PC-9 (cell line): Measurements from ENCODE around the gene ZBTB9.

Source experiments
- CTCF ChIP-seq: fragments of 200-600 bp; sonication (generic); conservative IDR thresholded peaks from 2 replicates; pipeline ENCODE4 v1.6.1; 2017; ENCODE audit warnings: mixed run types, antibody characterized with exemption, mild to moderate bottlenecking, moderate library complexity
- EZH2 ChIP-seq: fragments of 200-600 bp; sonication (generic); IDR thresholded peaks from 2 replicates; pipeline ENCODE4 v1.8.0; 2017; ENCODE audit warnings: antibody characterized with exemption, low read depth

GRCh38 chr6:33410050-33410710 is 44.2 kb upstream of the ZBTB9 start:
- TF ChIP-seq EZH2 (no peak), CTCF (no peak)
